DMS53 (cell line): ENCODE results near the gene PDE4D.
"Not testable (repeated sequence)": the region's sequence is repeated elsewhere in the genome, so short reads cannot be mapped to it uniquely, and the experiment has no call there.

Experiments
- DNase-seq: peaks from one replicate; lab custom pipeline; 2025; lab: John Stamatoyannopoulos, UW

The PDE4D gene

DNA sequence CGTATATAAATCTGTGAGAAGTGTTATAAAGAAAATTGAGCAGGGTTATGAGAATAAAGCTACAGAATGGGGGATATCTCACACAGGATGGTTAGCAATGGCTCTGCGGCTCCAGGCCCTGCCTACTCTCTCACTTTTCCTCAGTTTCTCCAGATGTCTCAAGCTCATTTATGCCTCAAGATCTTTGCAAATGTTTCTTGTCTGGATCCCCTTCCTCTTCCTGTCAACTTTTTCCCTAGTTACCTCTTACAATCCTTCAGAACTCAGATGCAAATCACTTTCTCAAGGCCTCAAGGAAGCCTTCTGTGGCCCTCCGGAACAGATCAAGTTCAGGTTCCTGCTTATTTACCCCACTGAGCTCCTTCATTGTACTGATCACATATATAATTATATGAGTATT lies 924.3 kb downstream of the PDE4D start:
- no peak for DNase-seq

DNA sequence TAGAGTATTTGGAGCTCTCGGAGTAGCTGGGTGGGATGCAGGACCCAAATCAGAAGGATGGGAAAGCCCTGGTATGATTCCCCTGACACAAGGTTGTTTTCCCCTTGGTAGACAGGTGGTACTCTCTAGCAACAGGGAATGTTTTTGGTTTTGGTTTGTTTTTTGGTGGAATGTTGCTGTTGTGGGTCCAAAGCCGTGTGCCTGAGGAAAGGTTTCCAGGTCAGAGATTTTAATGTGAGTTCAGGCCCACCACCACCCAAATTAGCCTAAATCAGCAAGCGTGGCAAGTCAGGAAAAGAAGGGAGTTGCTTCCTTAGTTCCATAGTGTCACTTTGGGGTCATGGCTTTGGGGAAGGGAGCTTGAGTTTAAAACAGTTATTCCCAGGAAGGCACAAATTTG lies 925.2 kb downstream of the PDE4D start:
- no peak for DNase-seq

DNA sequence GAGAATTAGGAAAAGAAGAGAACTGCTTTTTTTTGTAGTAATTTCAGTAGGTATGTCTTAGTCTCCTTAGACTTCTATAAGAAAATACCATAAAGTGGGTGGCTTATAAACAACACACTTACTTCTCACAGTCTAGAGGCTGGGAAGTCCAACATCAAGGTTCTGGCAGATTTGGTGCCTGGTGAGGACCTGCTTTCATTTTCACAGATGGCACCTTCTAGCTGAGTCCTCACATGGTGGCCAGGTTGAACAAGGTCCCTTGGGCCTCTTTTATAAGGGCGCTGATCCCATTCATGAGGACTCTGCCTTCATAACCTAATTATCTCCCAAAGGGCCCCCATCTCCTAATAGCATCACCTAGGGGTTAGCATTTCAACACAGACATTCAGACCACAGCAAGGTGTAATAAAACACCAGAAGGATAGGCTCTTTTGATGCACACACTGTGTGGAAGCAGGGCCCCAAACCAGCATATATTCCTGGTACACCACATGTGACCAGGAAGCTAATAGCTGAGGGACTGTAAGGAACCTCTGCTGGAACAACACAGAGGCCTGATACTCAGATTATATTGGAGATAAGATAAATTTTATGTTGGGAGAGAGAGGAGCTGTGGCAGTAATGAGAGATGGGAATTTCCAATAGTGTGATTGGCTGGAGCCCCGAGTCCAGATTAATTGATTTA lies 925.8 kb downstream of the PDE4D start:
- DNase-seq = no peak

DNA sequence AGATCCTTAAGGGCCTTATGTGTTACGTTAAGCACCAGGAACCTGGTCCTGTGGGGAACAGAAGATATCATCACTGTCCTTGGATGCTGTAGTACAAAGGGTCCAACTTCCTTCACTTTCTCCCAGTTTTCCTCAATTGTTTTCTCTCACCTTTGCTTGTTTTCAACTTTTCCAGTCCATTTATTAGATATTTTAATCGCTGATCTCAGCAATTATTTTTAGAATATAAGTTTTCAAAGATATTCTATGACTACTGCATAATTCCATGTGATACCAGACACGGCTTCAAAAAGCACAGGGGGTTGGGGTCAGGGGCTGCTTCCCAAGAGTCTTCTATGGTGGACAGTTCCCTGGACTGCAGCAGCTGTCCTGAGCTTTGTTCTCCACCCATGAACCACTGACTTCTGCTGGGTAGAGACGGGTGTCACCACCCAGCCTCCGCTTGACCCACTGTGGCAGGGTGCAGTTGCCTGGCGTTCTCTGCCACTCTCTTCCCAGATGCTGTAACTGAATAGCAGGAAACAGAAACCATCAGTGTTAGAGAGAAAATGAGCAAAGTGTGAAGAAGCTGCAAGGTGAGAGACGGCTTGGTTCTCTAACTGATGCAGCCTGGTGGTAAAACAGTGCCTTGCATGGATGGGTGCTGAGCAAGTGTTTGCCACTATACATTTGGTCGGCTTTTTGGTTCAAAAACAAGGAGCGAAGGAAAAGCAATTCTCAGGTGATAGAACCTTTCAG lies 927.7 kb downstream of the PDE4D start:
- DNase-seq = peak; percentile 7

DNA sequence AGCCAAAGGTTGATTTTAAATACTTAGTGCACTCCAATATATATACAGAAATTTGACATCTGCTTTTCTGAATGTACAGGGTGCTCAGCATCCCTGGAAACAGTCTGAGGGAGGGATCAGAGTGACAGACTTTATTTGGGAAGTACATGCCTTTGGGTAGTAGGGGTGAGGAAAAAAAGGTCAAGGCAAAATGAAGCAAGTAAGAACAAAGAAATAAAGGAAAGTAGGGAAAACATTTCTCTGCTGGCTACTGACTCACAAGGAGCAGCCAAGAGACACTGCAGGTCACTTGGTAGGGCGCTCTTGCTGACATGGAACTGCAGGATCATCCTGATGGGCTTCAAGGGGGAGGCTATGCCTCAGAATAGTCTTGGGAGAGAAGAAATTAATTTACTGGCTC lies 929.7 kb downstream of the PDE4D start:
- no peak for DNase-seq

DNA sequence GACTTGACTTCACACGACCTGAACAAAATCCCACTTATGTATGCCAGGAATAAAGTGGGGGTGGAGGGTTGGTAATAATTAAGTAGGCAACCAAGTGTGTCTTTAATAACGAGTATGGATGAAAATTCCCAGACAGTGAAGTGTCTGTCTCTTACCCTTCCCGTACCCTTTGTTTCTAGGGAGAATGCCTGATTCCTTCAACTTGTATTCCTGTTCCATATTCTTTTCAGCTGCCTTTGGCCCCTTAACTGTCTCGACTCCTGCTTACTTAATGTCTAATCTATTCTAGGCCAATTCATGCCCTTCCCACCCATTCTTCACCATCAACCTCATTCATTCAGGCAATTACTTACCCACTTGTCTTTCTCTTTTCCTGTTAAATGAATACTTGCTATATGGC lies 930.2 kb downstream of the PDE4D start:
- no peak for DNase-seq

DNA sequence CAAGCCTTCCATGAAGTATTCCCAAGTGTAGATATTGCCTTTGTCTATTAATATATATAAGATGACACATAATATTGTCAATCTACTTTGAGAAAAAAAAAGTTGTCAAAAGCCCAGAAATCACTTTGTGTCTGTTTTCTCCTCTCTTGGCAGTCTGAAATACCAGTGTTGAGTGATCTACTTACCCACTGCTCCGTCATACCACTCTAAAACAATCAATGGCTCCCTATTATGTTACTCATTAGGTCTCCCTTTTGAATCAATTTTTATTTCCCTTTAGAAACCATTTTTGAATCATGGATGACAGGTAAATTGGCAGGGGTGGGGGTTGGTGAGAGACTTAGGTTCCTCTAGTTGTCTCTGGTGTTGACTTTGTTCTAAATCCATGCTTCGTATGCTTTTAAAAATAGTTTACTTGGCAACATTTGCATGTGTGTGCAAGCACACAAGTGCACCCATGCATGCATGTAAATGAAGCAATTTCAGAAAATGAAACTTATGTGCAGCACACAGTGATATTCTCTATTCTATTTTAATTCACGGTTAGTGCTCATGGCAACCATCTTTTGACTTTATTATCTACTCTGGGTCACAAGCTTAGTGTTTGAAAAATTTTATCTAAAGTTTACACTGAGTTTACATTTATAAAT lies 931.8 kb downstream of the PDE4D start:
- no peak for DNase-seq

DNA sequence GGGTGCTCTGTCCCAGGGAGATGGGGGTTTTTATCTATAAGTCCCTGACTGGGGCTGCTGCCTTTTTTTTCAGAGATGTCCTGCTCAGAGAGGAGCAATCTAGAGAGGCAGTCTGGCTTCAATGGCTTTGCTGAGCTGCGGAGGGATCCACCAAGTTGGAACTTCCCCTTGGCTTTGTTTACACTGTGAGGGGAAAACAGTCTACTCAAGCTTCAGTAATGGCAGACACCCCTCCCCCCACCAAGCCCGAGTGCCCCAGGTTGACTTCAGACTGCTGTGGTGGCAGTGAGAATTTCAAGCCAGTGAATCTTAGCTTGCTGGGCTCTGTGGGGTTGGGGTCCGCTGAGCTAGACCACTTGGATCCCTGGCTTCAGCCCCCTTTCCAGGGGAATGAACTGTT lies 934.8 kb downstream of the PDE4D start:
- peak; percentile 8 for DNase-seq

DNA sequence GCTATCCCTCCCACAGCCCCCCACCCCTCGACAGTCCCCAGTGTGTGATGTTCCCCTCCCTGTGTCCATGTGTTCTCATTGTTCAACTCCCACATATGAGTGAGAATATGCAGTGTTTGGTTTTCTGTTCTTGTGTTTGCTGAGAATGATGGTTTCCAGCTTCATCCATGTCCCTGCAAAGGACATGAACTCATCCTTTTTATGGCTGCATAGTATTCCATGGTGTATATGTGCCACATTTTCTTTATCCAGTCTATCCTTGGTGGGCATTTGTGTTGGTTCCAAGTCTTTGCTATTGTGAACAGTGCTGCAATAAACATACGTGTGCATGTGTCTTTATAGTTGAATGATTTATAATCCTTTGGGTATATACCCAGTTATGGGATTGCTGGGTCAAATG lies 940.3 kb downstream of the PDE4D start:
- DNase-seq = not testable (repeated sequence)

DNA sequence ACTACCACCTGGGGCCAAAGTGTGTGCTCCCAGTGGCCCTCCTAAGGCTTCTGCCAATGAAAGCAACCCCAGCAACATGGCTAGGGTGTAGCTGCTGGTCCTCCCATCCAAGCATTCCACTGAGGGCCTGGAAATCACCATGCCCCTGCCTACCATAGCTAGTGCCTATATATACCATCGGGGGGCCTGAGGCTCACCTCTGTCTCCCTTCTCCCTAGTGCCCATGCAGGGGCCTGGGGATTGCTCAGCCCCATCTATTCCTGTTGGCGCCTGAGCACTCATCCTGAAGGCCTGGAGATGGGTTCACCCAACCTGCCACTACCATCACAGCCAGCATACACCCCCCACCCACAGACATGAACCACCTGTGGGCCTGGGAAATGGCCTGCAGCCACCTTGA lies 943.3 kb downstream of the PDE4D start:
- DNase-seq = no peak

DNA sequence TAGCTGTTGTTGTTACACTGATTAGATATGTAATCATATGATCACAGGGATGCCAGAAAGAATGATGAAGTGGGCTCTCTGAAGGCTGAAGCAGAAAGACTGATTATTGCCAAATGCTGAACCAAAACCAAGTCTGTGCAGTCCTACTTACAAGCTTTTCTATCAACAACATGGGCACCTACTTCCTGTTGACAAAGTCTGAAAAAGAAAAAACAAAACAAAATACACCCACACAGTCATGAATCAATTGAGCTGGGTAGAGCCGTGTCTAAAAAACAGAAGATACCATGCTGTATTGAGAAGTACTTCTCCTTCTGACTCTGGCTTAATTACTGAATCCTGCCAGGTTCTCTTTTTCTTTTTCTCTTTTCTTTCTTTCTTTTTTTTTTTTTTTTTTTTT lies 947.3 kb downstream of the PDE4D start:
- DNase-seq = no peak

DNA sequence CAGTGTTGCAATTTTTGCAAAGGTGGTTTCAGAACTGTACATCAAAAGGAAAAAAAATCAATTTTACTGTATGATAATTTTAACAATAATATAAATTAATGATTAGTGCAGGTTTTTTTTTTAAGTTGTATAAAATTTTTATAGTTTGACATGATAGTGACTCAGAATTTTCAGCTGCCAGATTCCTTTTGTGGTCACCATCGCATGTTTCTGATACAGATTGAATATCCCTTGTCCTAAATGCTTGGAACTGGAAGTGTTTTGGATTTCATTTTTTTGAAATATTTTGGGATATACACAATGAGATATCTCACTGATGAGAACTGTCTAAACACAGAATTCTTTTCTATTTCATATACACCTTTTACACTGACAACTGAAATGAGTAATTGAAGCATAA lies 949.3 kb downstream of the PDE4D start:
- no peak for DNase-seq

DNA sequence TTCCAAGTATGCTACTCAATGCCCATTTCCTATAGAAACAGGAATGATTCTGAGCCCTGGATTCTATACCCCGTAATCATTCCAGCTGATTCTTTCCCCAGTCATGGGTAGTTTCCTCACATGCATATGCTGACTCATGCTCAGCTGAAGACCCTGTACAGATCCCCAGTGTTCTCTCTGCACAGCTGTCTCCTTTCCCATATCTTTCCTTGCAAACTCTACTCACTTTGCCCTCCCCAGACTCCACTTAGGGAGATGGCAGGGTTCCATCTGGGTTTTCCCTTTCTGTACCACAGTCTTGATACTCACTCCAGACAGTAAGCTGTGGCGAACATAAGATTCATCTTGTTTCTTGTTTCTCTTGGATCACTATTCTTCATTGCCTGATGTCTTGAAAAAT lies 953.1 kb downstream of the PDE4D start:
- no peak for DNase-seq

DNA sequence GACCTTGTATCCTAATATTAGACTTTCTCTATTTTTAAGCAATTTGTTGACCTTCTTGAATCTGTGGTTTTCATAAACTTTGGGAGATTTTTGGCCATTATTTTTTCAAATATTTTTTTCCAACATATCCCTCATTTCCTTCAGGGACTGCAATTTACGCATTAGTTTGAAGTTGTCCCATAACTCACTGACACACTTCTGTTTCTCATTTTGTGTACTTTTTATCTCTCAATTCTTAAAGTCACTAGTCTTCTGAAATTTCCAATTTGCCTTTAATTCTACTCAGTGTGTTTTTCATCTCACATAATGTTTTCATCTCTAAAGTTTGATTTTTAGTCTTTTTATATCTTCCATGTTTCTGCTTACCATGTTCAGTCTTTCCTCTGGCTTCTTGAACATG lies 953.9 kb downstream of the PDE4D start:
- no peak for DNase-seq

DNA sequence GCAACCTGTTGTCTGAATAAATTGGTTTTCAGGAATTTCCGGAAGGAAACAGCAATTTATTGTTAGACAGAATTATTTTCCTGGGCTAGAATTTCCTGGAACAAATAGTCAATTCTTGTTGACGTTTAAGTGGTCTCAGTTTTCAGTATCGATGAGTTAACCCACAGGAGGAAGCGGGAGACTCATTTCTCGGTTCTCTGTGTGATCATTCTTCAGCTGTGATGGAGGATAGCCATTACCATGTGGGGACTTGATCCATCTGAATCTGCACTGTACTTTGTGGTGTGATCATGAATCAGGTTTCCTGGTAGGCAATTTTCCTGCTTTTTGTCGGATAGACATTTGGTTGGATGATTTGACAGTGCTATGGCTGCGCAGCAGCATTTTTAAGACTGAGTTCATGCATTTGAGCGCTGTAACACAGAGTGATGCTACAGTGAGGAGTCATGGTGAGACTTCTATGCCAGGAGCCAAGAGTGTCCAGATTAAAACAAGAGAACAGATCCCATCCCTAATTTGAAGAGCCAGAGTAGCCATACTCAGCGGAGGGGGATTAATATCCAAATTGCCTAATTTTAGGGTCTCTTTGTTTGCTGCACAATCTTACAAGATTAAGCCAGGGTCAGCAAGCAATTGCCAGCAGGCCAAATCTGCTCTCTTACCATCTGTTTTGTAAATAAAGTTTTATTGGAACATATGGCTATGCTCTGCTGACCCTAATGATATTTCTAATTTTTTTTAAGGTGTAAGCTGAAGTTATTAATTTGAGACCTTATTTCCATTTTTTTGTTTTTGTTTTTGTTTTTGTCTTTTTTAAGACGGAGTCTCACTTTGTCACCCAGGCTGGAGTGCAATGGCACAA lies 954.7 kb downstream of the PDE4D start:
- no peak for DNase-seq

DNA sequence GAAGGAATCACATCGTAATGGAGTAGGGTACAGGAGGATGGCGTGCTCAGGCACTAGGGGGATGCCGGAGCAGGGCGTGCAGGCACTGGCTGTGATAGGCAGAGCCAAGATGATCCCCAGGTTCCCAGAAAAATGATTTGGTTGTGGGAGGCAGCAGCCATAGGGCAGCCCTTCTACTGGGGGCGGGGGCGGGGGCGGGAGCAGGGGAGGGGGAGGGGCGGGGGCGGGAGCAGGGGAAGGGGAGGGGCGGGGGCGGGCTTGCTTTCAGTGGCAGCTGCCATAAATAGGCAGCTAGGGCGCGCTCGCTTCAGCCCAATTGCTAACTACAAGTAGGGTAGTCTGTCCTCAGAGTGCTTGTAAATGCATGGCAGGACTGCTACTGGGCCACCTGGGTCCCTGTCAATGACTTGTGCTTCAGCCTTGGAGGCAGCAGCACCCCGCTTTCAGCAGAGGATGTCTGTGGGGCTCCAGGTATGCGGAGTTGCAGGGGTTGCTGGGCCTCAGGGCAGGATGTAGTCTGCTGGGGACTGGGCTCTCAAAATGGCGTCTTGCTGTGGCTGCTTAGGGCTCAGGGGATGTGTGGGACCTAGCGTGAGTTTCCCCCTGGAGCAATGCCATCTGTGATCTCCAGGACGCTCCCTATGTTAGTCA lies 956.4 kb downstream of the PDE4D start:
- DNase-seq = peak; percentile 67

DNA sequence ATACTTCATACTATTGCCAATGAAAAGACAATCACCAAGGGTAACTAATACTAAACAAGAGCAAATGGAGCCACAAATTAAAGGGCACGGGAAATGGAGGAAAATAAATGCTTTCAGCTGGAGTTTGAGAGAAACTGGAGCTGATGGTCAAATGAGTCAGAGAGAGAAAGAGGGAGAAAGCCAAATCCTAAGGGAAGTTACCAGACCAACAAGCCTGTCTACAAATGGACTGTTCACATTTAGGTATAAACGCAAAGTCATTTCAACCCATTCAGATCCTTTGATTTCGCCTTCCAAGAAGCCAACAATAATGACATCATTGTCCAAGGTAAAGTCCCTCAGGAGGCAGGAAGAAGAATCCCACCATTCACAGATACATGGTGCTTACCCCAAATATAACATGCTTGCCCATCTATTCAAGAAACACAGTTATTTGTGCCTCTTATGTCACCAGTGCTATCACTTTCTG lies 958.9 kb downstream of the PDE4D start:
- no peak for DNase-seq

DNA sequence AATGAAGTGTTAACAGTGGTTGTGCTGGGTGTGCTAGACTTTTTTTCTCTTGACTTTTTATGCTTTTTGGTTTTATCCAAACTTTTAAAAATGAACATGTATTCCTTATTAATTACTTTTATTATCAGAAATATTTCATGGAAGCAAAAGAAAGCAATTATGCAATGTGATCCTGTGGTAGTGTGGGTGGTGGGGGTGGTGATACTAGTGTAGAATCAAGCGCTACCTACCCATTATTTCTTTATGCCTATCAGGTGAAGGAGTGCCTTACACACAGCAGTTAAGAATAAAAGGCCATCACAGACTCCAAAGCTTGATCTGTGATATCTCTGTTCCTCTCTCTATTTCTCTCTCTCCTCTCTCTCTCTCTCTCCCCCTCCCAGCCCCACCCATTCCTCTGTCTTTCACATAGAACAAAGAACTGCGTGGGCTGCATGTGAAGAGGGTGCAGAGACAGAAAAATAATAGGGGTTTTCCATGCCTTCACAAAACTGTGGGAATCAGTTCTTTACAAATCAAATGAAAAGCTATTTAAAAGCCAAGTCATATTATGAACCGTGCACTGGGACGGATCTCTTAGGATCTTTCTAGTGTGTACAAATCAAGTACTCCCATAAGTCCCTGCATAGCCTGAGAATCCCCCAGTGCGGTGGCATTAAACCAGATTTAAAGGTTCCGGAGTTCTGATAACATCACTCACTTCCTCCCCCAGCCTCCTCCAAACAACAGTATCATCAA lies 959.5 kb downstream of the PDE4D start:
- DNase-seq = no peak

DNA sequence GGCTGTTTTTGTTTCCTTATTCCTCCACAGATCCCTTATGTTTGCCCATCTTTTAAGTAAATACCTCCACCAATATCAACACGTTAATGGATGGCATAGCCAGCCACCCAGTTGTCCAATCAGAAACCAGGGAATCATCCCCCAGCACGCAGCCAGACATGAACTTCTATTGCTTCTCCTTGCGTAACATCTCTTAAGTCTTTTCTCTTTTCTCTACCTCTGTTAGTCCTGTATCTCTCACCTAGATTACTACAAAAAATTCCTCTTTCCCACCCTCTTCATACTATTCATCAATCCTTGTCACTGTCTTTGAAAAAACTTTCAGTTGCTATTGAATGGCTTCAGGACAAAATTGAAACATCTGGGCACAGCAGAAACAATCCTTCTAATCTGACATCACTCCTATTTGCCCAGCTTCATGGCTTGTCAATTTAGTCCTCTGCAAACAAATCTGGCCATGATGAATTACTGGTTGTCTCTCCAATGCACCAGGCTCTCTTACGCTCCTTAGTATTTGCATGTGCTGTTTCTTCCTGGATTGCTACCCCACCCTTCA lies 961.4 kb downstream of the PDE4D start:
- DNase-seq = peak; percentile 65

DNA sequence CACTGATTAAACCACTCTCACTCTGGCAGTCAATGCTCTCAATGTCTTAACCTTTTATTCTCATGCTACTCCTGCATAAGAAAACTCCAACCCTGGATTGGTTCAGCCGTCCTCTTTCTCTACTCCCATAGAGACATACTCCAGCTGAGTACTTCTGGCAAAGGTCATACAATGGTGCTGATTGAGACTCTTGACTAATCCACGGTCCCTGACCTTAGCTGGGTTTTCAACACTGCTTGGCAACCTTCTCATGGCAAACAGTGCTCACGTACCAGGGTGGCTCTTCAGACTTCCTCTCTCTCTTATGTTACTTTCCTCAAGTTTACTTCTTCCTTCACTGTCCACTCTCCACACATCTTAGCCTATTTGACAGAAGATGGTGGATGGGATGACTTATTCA lies 963.0 kb downstream of the PDE4D start:
- DNase-seq = no peak

DNA sequence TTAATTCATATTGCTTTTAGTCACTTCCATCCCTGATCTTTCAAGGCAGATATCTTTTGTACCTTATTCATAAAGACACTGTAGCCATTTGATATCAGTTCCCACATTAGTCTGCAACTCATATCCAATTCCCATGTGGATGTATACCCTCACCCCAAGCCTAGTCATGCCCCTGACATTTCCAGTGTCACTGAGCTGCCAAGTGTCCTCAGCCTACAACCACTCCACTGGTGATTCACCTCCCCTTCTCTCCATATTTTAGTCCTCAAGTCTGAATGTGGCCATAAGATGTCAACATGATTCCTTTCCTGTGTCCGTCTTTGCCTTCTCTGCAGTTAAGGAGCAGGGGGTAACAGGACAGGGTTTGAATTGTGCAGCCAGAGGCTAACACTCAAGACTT lies 963.8 kb downstream of the PDE4D start:
- DNase-seq = no peak
